GM18867 (cell line): ENCODE measurements around the gene SYCP1.
"Not testable (repeated sequence)": the region's sequence is repeated elsewhere in the genome, so short reads cannot be mapped to it uniquely, and the experiment has no call there.

Experiments
- ATAC-seq: cut with Tn5 transposase; IDR thresholded peaks from one replicate; pipeline ENCODE4 v1.9.1; 2021; ENCODE audit warnings: mild to moderate bottlenecking, moderate library complexity; ENCODE audit not compliant: unreplicated experiment

The SYCP1 gene

GRCh38 chr1:114956570-114956969 is 101.9 kb downstream of the SYCP1 start:
- no peak for ATAC-seq

GRCh38 chr1:114959423-114959822 is 104.8 kb downstream of the SYCP1 start:
- ATAC-seq, result no peak

- no peak for ATAC-seq
Observed at GRCh38 chr1:114976891-114977290, 122.2 kb downstream of the SYCP1 start.

- no peak for ATAC-seq
Observed at GRCh38 chr1:114979278-114979891, 124.7 kb downstream of the SYCP1 start.

GRCh38 chr1:114982251-114982650 is 127.6 kb downstream of the SYCP1 start:
- ATAC-seq, result no peak

- ATAC-seq, result no peak
Observed at GRCh38 chr1:114986286-114986685, 131.6 kb downstream of the SYCP1 start.

GRCh38 chr1:114988095-114988494 is 133.4 kb downstream of the SYCP1 start:
- ATAC-seq, result no peak

GRCh38 chr1:114997510-114998289 is 143.0 kb downstream of the SYCP1 start:
- no peak for ATAC-seq

- ATAC-seq, result no peak
Observed at GRCh38 chr1:115006191-115006590, 151.5 kb downstream of the SYCP1 start.

- ATAC-seq, result no peak
Observed at GRCh38 chr1:115012006-115012405, 157.3 kb downstream of the SYCP1 start.

GRCh38 chr1:115012434-115012833 is 157.8 kb downstream of the SYCP1 start:
- ATAC-seq, result no peak

GRCh38 chr1:115013792-115014191 is 159.1 kb downstream of the SYCP1 start:
- ATAC-seq, result no peak

- not testable (repeated sequence) for ATAC-seq
Observed at GRCh38 chr1:115019549-115019948, 164.9 kb downstream of the SYCP1 start.

GRCh38 chr1:115021145-115021544 is 166.5 kb downstream of the SYCP1 start:
- no peak for ATAC-seq

GRCh38 chr1:115023593-115023992 is 168.9 kb downstream of the SYCP1 start:
- ATAC-seq, result no peak

- no peak for ATAC-seq
Observed at GRCh38 chr1:115029526-115029925, 174.9 kb downstream of the SYCP1 start, which contains the start of gene TSHB. TSHB (plus strand) TSS chr1:115029826; CDS start chr1:115033363, 3,537 bp downstream.

GRCh38 chr1:115031595-115031994 is 176.9 kb downstream of the SYCP1 start:
- no peak for ATAC-seq

GRCh38 chr1:115035652-115036051 is 181.0 kb downstream of the SYCP1 start:
- no peak for ATAC-seq

GRCh38 chr1:115036814-115037507 is 182.3 kb downstream of the SYCP1 start:
- ATAC-seq, result no peak

- ATAC-seq, result no peak
Observed at GRCh38 chr1:115040501-115040900, 185.8 kb downstream of the SYCP1 start.

- ATAC-seq, result no peak
Observed at GRCh38 chr1:115041654-115042053, 187.0 kb downstream of the SYCP1 start.
